NCI-H1417 treated with DMSO at 0.1 percent for 48 hours (cell line): Measurements from ENCODE around the gene SLC19A3.
"Not testable (repeated sequence)": the region's sequence is repeated elsewhere in the genome, so short reads cannot be mapped to it uniquely, and the experiment has no call there.

Experiments
- DNase-seq: peaks from one replicate; lab custom pipeline; 2025; lab: John Stamatoyannopoulos, UW

The SLC19A3 gene

DNA sequence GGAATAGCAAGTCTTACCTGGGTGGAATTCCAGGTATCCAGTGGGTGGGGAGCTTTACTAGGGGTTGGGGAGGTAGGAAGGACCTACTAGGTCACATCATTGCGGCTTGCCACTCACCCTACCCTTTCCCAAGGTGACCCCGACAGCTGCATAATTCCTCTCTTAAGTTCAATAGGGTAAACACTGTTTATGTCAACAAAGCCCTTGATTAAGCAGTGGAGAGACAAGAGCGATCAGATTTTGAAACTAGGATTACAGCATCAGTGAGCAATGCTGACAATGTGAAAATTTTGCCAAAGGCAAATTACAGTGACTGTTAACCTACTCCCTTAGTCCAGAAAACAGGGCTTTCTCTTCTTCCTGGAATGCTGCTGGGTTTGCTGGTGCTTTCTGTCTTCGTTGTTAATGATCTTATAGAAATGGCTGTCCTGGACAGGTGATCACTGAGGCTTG is 14.5 kb downstream of the SLC19A3 start:
- DNase-seq: no peak

DNA sequence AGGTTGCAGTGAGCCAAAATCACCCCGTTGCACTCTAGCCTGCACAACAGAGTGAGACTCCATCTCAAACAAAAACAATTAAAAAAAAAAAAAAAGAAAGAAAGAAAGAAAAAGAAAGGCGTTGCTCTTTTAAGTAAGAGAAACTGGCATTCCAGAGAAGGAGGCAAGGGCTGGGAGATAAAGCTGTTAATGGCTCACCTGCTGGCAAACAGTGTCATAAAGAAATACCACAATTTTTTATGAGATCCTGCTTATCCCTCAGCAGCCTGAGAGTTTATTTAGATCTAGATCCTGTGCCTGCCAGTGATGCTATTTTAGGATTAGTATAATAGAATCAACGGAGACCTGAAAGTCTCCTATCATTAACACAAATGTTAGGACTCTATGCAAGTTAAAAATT is 16.3 kb downstream of the SLC19A3 start:
- no peak for DNase-seq

DNA sequence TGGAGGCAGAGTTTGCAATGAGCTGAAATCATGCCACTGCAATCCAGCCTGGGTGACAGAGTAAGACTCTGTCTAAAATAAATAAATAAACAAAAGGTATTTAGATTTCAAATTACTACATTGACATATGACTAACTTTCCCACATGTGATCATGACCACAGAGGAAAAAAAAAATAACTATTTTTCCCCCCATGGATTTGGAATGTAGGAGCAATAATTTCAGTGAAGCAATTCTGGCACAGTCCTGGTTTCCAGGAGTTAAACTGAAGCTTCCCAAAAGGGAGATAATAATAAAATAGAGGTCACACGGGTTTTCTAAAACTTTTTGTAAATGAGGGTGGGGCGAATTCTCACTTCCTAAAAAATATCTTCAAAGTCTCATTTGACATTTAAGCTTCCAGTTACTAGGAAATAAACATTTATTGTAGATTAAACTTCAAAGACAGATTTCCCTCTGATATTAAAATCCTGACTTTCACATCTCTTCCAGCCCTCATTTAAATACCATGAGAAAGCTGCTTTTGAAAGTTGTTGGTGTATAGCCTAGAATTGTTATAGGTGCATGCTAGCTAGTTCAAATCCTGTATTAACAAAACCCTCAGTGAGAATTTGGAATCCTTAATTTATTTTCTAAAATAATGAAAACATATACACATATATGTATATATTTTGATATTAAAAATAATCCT is 20.7 kb downstream of the SLC19A3 start:
- DNase-seq: no peak

DNA sequence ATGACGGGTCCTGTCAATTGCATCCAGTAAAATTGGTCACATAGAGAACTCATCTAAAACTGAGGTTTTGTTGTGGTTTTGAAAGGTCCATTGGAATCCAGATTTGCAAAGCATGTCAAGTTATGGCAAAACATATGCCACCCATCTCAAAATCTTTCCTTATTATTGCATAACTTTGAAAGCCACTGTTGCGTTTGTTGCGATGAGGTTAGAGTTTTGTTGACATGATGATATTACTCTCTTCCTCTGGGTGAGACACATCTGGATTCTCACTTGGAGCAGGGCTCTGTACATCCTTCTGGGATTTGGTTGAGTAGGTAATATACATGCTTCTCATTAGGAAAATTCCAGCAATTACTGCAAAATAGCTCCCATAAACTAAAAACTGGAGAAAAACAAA is 30.6 kb downstream of the SLC19A3 start:
- DNase-seq: no peak

DNA sequence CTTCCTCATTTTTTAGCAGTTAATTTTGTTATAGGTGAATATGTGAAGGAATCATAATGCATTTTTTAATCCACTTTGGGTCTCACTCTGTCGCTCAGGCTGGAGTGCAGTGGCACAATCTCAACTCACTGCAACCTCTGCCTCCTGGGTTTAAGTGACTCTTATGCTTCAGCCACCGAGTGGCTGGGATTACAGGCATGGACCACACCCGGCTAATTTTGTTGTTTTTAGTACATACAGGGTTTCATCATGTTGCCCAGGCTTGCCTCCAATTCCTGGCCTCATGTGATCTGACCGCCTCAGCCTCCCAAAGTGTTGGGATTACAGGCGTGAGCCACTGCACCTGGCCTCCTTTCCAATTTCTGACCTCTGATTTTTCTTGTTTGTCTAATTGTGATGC is 33.6 kb downstream of the SLC19A3 start:
- no peak for DNase-seq

DNA sequence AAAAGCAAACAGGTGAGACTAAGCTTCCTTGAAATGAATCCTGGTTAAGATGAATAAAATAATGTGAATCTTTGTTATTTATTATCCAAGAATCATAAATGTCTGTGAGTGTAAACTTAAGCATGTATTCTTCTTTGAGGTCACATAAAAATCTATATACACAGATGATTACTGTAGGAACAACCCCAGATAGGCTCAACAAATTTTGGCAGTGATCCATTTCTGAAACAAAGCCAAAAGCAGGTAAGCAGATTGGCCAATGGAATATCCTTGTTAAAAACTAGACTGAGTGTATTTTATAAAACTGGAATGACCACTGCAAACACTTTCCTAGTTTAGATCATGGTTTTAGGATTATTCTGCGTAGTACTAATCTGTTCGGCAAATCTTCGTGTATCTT is 39.9 kb downstream of the SLC19A3 start:
- DNase-seq: no peak

DNA sequence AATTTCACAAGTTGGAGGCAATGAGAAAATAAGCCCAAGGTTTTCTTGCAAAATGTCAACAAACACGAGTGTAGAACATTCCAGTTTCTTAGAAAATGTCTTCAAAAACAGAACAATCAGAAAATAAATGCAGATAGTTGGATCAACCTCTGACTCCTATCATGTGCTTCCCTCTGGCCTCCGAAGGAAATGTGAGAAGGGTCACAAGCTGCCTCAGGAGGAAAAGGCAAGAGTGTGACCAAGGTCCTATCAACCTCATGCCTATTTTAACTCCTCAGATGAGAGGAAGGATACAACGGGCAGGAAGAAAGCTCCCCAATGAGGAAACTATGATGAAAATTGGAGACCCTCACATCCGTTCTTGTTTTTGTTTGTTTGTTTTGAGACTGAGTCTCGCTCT is 43.3 kb downstream of the SLC19A3 start:
- no peak for DNase-seq

DNA sequence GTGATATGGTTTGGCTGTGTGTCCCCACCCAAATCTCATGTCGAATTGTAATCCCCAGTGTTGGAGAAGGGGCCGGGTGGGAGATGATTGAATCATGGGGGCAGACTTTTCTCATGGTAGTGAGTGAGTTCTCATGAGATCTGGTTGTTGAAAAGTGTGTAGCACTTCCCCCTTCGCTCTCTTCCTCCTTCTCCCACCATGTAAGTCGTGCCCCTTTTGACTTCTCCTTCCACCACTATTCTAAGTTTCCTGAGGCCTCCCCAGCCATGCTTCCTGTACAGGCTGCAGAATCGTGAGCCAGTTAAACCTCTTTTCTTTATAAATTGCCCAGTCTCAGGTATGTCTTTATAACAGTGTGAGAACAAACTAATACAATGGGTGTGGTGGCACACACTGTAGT is 44.2 kb downstream of the SLC19A3 start:
- DNase-seq: not testable (repeated sequence)

DNA sequence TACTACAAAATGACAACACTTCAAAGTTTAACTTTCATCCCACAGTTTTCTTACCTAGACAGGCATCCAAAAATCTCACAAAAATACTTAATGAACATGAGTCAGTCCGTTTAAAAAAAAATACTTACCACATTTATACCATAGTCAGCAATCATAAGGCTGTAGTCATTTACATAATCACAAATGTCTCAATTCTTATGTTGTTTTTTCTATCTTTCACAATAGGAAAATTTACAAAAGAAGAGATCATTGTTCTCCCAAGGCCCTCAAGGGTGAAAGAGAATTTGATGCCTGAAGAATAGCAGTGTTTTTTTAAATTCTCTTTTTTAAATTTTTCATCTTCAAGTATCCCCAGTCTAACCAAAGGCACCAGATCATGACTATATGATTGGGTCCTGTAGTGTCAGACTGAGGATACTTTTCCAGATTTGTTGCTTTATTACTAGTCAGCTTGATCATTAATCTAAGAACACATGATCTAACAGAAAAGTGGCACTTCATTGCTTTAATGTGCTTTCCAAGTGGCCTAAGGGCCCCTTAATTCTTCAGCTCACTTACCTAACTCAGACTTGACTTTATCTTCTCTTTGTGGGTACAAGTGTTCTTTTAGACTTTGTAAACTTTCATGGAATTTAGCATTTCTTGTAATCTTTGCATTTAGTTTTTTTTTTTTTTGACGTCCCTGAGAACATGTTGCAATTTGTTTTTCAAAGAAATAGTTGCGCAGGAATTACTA is 46.5 kb downstream of the SLC19A3 start:
- no peak for DNase-seq

DNA sequence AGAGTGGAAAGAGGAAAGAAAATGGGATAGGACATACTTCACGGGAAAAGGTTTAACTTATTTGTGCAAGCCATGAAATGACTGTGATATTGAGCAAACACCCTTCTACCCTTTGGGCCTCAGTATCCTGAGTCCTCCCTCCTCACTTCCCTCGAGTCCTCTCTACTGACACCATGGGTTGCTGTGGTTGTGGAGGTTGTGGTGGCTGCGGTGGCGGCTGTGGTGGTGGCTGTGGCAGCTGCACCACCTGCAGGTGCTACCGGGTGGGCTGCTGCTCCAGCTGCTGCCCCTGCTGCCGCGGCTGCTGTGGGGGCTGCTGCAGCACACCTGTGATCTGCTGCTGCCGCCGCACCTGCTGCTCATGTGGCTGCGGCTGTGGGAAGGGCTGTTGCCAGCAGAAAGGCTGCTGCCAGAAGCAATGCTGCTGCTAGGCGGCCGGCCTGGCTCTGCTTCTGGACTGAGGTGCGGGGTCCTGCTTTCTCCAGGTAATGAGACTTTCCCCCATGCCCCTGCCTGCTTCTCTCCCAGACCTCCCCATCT is 51.1 kb downstream of the SLC19A3 start, which contains the start of gene SCYGR5:
TSS of gene SCYGR5 (plus strand) at position 174 of the 540 bp plus-strand sequence. CDS start at position 174, 0 bp downstream.
- DNase-seq: not testable (repeated sequence)

DNA sequence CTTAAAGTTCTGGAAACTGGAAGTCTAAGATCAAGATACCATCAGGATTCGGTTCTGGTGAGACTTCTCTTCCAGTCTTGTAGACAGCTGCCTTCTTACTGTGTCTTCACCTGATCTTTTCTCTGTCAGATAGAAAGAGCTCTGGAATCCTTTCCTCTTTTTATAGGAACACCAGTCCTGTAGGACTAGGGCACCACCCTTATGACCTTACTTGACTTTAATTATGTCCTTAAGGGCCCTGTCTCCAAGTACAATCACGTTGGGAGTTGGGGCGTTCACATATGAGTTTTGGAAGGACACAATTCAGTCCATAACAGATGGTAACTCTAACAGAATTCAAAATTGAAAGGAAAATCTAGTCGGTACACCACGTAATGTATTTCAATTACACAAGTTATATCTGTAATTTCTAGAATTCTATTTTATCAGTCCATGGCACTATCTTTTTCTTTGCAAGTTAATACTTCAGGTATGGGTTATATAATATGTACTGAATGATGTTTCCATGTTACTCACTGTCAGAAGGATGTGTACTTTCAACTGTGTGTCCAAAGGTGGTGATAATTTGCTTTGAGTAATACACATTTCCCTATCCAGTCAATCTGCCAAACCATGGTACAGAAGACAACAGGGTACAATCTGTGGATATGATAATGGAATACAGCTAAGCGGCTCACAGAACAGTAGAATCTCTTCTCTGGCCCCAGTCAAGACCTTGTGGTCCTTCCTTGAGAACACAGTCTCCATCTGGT is 52.5 kb downstream of the SLC19A3 start:
- no peak for DNase-seq

DNA sequence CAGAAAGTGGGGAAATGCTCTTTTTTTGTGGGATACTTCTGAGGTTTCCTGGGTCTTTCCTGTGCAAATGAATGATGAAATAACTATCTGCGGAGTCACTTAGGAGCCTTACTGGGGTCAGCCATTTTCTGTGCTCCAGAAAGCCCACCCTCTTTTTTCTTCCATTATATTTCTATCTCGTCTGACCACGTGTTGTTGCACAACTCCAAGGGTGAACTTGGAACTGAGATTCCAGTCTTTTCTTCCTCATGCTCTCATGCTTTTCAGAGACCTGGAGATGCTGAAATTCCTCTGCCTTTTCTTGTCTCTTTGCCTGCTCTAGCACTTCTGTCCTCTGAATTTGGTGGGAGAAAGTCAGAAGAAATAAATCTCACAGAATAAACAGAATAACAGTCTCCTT is 56.0 kb downstream of the SLC19A3 start:
- DNase-seq: no peak

DNA sequence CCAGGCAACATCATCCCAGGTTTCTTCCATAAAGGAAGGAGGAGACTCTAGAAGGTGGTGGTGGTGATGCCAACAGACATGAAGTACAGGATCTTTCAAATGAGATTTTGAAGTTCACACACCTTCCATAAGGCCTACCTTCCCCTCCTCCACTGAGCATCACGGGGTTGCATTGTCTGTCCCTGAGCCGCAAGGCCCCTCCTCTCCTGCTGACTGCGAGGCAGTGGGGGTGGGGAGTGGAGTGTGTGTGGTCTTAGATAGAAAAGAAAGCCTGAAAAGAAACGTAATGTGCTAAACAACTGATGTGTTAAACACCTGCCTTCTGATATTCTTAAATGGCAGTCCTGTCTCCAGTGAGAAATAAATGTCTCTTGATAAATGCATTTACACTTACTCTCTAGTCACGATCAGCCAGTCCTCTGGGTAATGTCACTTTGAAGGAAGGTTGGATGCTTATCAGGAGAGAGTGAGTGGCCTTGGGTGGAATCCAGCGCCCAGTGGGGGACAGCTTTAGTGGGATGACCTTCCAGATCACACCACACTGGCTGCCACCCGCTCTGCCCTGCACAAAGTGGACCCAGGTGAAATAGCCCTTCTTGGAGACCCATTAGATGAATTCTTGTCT is 56.7 kb downstream of the SLC19A3 start:
- DNase-seq: no peak

DNA sequence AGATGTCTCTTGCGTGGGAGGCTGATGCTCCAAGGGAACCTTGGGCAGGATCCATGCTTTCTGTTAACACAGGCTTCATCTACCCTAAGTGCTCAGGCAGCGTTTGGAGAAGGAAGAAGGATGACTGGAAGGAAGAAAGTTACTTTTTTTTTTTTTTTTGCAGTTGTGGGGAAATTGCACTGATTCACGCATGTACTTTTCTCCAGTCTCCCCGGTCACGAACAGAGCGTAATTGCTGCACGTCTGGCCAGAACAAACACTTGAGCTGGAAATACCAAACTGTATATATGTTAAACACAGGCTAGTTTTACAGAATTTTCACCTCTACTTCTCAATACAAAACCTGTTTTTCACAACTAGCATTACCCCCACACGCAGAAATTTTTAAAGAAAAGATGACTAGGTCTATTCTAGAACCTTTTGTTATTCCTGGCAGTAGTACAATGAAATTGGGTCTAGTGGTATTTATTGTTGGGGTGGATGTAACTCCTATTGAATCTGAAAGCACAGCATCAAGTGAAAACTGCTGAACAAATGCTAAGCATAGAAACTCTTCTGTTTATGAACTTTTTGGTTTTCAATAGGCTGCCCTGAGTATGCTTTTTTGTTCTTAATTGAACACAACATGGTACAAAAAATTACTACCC is 60.5 kb downstream of the SLC19A3 start:
- no peak for DNase-seq

DNA sequence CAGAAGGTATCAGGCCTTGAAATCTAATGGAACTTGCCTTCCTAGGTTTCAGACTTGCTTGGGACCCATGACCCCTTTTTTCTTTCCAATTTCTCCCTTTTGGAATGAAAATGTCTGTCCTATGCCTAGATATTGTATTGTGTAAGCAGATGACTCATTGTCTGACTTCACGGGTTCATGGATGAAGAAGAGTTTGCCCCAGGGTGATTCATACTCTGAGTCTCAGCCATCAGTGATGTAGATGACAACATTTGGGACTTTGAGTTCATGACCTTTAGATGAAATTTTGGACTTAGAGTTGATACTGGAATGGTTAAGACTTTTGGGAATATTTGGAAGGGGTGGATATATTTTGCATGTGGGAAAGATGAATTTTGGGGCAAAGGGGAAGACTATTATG is 62.4 kb downstream of the SLC19A3 start:
- DNase-seq: no peak

DNA sequence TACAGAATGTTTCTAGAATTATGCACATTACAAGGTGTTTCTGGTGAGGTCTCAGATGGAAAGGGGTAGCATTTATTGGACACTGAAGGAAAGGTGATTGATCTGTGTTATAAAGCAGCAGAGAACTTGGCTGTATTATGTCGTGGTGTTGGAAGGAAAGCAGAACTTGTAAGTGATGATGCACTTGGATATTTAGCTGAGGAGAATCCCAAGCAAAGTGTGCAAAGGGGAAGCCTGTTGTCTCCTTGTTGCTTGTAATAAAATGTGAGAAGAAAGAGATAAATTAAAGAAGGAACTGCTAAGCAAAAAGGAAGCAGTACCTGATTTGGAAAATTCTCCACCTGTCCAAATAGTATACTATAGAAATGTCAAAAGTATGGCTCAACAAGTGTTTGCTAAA is 63.4 kb downstream of the SLC19A3 start:
- no peak for DNase-seq

DNA sequence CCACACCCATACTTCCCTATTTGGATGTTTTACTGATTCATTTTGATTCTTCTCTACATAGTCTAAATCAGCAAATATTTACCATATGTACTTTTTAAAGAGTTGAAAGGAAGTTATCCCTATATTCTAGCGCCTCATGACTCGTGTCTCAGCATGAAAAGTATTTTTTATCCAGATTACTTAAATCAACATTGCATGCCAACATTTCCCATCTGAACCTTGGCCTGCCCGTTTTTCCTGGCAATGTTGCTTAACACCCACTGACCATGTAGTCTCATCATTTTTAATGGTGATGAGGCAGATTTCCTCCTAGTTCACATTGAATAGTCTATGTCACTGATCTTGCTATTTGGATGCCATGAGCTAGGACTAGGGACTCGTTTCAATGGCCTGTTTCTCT is 64.4 kb downstream of the SLC19A3 start:
- no peak for DNase-seq

DNA sequence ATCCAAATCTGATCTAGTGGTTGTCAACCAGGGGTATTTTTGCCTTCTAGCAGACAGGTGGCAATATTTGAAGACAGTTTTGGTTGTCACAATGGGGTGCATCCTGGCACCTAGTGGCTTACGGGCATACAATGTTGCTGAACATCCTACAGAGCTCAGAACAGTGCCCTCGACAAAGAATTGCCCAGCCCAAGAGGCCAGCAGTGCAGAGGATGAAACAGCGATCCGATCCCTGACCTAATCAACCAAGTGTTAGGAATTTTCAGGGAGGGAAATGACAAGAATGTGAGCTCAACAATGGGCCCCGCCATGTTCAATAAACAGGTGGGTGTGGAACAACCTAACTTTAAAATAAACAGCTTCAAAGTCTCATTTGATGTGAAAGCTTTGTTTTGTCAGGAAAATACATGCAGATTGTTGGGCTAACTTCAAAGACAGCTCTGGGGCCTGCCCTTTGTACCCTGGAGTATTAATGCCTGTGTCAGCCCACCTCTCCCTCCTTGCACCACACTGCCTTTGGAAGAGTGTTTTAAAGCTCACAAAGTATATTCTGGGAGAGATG is 73.8 kb downstream of the SLC19A3 start:
- no peak for DNase-seq

DNA sequence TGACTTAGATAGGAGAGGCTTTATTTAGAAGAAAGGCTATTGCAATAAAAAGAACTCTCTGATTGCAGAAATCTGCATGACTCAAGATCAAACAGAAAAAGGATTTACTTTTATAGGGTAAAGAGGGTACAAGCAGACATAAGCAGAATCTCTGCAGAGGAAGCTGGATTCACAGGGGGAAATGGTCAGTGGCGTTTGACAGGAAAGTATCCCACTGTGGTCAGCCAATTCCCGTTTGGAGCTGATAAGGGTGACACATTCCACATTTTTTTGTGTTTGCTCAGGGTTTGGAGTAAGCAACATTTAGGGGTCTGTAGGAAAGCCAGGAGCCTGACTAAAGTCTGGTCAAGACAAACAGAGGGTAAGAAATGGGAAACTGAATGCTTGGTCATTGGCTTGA is 75.2 kb downstream of the SLC19A3 start:
- DNase-seq: no peak

DNA sequence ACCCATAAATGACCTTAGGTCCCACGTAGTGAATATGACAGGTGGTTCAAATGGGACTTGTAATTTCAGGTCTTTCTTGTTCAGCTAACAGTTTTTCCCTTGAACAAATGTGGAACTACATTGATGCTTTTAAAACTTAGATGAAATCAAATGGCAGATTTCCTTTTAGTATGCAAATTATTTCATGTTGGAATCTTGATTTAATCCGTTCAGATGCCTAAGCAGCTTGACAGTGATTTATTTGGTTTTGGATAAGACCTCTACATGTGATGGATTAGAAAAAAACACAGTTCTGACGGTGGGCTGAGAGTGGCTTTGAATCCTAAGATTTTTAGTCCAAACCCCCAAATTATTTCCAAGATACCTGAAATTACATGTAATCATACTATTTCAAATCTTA is 83.6 kb downstream of the SLC19A3 start:
- DNase-seq: no peak
